ENCODE data around the gene DDX28. TPM values are rescaled to one million over a fixed set of nuclear protein-coding genes. Genes with fewer than 3 reads are reported as not detected.

The DDX28 gene
- total and polyA plus RNA-seq, 2 of the 4 experiments (the other 2 are of a cell fraction) = 9.2 to 10.0 TPM

- no peak overlapping the region for H3K27ac ChIP-seq (ENCODE audit: insufficient read depth, low read length)
- no peaks in the 10 kb centered on the region for H3K9me3 ChIP-seq (ENCODE audit: control insufficient read depth, insufficient read depth, low read length)
- ChIA-PET POLR2A (ENCODE audit: unreplicated experiment) (no interaction called here), CTCF (interaction anchor here (1.7 kb wide), 1 partner anchor 23 kb away, joined by 3 read pairs; no protein-coding TSS in a partner anchor)
- ATAC-seq (ENCODE audit: low read depth) (no peak), DNase-seq (no peak)
- dilution Hi-C loops (cut with HindIII; ENCODE audit: low sequenced_read_pairs, unreplicated experiment) (no loop called here), in situ Hi-C loops (cut with MboI; ENCODE audit: low sequenced_read_pairs) (no loop called here), intact Hi-C loops (cut with micrococcal nuclease) (no loop called here)
- H3K79me1 ChIP-seq (ENCODE audit: low read depth in 1 of 2, low read length in 2 of 2) = no peaks in the 10 kb centered on the region
- no peak overlapping the region for H3K9ac ChIP-seq (ENCODE audit: low read depth, low read length)
- no peak overlapping the region for H2BK120ac ChIP-seq (ENCODE audit: low read depth, low read length)
- H3K14ac ChIP-seq (replicated peaks; ENCODE audit: low read depth, low read length) = no peak overlapping the region
- H2AK5ac ChIP-seq (ENCODE audit: low read depth, low read length) = no peak overlapping the region
- no peak overlapping the region for H4K5ac ChIP-seq (ENCODE audit: low read depth, low read length)
- H2BK20ac ChIP-seq (ENCODE audit: low read depth, low read length) = no peak overlapping the region
- H3K23ac ChIP-seq (ENCODE audit: low read depth, low read length) = no peak overlapping the region
- H4K8ac ChIP-seq (ENCODE audit: low read depth in 2 of 2, low read length in 2 of 2) = no peak overlapping the region
- H2AFZ ChIP-seq (replicated peaks; ENCODE audit: low read length, poor library complexity) = no peak overlapping the region
- H3K56ac ChIP-seq (ENCODE audit: extremely low read depth, insufficient read depth, low read length) = no peak overlapping the region
- BruUV-seq (replicated peaks) = no TSS peak
- WGBS, 2 experiments (ENCODE audit: extremely low coverage in 2 of 2, insufficient read length in 1 of 2) = 80% methylated on average over 1 of the region's 6 CpGs; no CpG with 5 or more reads in 1 of the 2 experiments
- no peak overlapping the region for H3K4me3 ChIP-seq (ENCODE audit: insufficient read depth, low read depth, low read length)
- no peak overlapping the region for H2BK15ac ChIP-seq (ENCODE audit: low read depth, low read length)
- H3K27me3 ChIP-seq (ENCODE audit: control insufficient read depth, insufficient read depth, low read length) = peaks cover 5% of the 10 kb centered on the region; the same call in 1 of the 2 replicates
- no peak overlapping the region for H3K4ac ChIP-seq (ENCODE audit: low read depth, low read length)
- H4K20me1 ChIP-seq (ENCODE audit: insufficient read depth, low read length) = no peaks in the 10 kb centered on the region; the same call in 1 of the 2 replicates
- H3K18ac ChIP-seq (ENCODE audit: low read depth, low read length) = no peak overlapping the region
- H3K36me3 ChIP-seq (ENCODE audit: control insufficient read depth, insufficient read depth, low read length) = no peaks in the 10 kb centered on the region
- no peak overlapping the region for H2AK9ac ChIP-seq (replicated peaks; ENCODE audit: low read depth, low read length, poor library complexity)
- no peak overlapping the region for H3K4me2 ChIP-seq (ENCODE audit: low read depth, low read length)
- H4K91ac ChIP-seq (ENCODE audit: insufficient read depth, low read depth, low read length) = no peak overlapping the region
- TF ChIP-seq BHLHE40 (IDR thresholded peaks at IDR 0.05; ENCODE audit: low read depth, low read length) = no peak
- no peak for TF ChIP-seq POLR2A (IDR thresholded peaks at IDR 0.05; ENCODE audit: low read depth, low read length)
- TF ChIP-seq NFE2L2 (IDR thresholded peaks at IDR 0.05; ENCODE audit: low read depth, low read length) = no peak
- no peak for TF ChIP-seq RAD21 (IDR thresholded peaks at IDR 0.05; ENCODE audit: low read length)
- peaks cover 4% of the 10 kb centered on the region; the same call in 1 of the 2 replicates for H3K4me1 ChIP-seq (ENCODE audit: control insufficient read depth, insufficient read depth, low read length)
- no peak overlapping the region for H2BK5ac ChIP-seq (ENCODE audit: low read depth, low read length, poor library complexity, severe bottlenecking)
- no peaks in the 10 kb centered on the region; the same call in 1 of the 2 replicates for H3K9me1 ChIP-seq (ENCODE audit: insufficient read depth, low read length)
Measured at GRCh38 chr16:67990018-67990386, 33.0 kb downstream of the DDX28 start.
